Measurements from ENCODE around the gene KREMEN2. TPM values are rescaled to one million over a fixed set of nuclear protein-coding genes. Genes with fewer than 3 reads are reported as not detected.

KREMEN2 gene
- total and polyA plus RNA-seq, 2 experiments from 2014 or later, result 3.6 to 4.9 TPM

DNA sequence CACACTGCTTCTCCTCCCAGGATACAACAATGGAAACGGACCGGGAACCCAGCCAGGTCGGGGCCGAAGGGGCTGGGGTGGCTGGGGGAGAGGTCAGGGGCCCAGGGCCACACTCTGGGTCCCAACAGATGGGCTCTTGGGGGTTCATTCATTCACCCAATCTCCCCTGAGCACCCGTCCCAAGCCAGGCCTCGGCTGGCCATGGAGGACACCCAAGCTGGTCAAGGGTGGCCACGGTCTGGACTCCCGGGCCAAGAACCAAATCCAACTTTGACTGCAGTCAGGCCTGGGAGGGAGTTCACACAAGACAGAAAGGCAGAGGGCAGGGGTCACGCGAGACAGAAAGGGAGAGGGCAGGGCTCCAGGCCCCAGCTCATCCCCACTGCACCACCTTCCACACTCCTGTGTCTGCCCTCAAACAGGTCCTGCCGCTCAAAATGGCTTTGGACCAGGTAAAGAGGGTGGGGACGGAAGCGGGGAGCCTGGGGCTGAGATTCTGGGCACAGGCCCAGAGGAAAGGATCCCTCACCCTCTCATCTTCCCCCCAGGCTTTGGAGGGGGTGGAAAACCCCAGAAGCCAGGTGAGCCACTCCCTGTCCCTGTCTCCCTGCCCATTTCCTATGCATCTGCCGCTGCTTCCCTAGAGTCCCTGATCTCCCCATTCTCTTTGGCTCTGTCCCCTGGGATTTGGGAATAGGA, 28.5 kb downstream of the KREMEN2 start:
- 92% methylated on average over 13 of the region's 14 CpGs for WGBS (ENCODE audit: low lambda C conversion rate, missing lambda C conversion rate)
- Histone ChIP-seq H3K27me3 (no peaks in the 10 kb centered on the region), H3K4me3 (no peak overlapping the region), H3K4me2 (no peak overlapping the region), H4K20me1 (ENCODE audit: insufficient read depth, poor library complexity, severe bottlenecking) (no peaks in the 10 kb centered on the region), H3K9me3 (ENCODE audit: low read depth) (no peaks in the 10 kb centered on the region), H3K79me2 (no peaks in the 10 kb centered on the region), H3K27ac (no peak overlapping the region), H3K4me1 (ENCODE audit: insufficient read depth) (peaks cover 6% of the 10 kb centered on the region), H2AFZ (no peak overlapping the region), H3K9me2 (replicated peaks; ENCODE audit: insufficient read depth) (no peaks in the 10 kb centered on the region), H3K36me3 (replicated peaks; ENCODE audit: insufficient read depth, low read depth) (no peaks in the 10 kb centered on the region)
- TF ChIP-seq, protein P1, sequence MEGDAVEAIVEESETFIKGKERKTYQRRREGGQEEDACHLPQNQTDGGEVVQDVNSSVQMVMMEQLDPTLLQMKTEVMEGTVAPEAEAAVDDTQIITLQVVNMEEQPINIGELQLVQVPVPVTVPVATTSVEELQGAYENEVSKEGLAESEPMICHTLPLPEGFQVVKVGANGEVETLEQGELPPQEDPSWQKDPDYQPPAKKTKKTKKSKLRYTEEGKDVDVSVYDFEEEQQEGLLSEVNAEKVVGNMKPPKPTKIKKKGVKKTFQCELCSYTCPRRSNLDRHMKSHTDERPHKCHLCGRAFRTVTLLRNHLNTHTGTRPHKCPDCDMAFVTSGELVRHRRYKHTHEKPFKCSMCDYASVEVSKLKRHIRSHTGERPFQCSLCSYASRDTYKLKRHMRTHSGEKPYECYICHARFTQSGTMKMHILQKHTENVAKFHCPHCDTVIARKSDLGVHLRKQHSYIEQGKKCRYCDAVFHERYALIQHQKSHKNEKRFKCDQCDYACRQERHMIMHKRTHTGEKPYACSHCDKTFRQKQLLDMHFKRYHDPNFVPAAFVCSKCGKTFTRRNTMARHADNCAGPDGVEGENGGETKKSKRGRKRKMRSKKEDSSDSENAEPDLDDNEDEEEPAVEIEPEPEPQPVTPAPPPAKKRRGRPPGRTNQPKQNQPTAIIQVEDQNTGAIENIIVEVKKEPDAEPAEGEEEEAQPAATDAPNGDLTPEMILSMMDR (IDR thresholded peaks at IDR 0.05; ENCODE audit: poor library complexity), result no peak
- TF ChIP-seq EZH2 (IDR thresholded peaks at IDR 0.05; ENCODE audit: borderline replicate concordance) (no peak), EZH2phosphoT487 (IDR thresholded peaks at IDR 0.05; ENCODE audit: low read depth, severe bottlenecking, unreplicated experiment) (no peak)
- DNase-seq (ENCODE audit: low spot score), result no peak

DNA sequence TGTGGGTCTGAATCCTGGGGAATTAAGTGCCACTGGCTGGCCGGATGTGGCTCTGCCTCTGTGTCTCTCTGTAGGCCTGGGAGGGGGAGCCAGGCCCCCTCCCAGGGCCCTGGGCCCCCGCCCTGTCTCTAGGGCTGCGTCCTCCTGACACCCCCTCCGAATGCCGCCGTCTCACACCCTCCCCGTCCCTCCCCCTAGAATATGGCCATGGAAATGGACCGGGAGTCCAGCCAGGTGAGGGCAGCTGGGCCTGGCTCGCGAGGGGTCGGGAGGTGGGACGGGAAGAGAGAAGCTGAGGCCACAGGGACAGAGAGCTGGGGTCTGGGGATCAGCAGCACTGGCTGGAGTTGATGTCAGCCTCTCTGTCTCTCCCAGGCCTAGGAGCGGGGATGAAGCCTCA, 32.2 kb downstream of the KREMEN2 start:
- Histone ChIP-seq H3K4me2 (no peak overlapping the region), H3K9me3 (ENCODE audit: low read depth) (no peaks in the 10 kb centered on the region), H3K27ac (no peak overlapping the region), H2AFZ (no peak overlapping the region), H3K36me3 (replicated peaks; ENCODE audit: insufficient read depth, low read depth) (no peaks in the 10 kb centered on the region), H3K4me3 (no peak overlapping the region), H3K4me1 (ENCODE audit: insufficient read depth) (no peaks in the 10 kb centered on the region), H4K20me1 (ENCODE audit: insufficient read depth, poor library complexity, severe bottlenecking) (no peaks in the 10 kb centered on the region), H3K27me3 (no peaks in the 10 kb centered on the region), H3K9me2 (replicated peaks; ENCODE audit: insufficient read depth) (no peaks in the 10 kb centered on the region), H3K79me2 (no peaks in the 10 kb centered on the region)
- WGBS (ENCODE audit: low lambda C conversion rate, missing lambda C conversion rate), result 70% methylated on average over 3 of the region's 13 CpGs
- TF ChIP-seq EZH2phosphoT487 (IDR thresholded peaks at IDR 0.05; ENCODE audit: low read depth, severe bottlenecking, unreplicated experiment) (no peak), EZH2 (IDR thresholded peaks at IDR 0.05; ENCODE audit: borderline replicate concordance) (no peak)
- TF ChIP-seq, protein P1 (IDR thresholded peaks at IDR 0.05; ENCODE audit: poor library complexity), result no peak
- no peak for DNase-seq (ENCODE audit: low spot score)

DNA sequence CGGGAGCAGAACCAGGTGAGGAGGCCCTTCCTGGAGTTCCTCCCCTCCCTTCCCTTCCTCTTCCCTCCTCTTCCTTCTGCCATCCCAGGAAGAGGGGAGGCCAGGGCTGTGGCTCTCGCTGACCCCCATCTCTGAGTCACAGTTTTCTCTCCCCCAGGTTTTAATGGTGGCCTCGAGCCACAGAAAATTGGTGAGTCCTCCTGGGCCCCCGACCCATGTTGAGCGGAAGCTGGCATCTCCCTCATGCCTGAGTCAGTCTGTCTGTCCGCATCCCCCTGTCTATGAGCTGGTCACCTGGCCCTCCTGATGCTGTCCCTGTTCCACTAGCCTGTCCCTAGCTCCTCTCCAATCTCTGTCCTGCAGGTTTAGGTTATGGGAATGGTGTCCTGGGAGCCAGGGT, 35.9 kb downstream of the KREMEN2 start:
- no peaks in the 10 kb centered on the region for H3K79me2 ChIP-seq
- no peaks in the 10 kb centered on the region for H4K20me1 ChIP-seq (ENCODE audit: insufficient read depth, poor library complexity, severe bottlenecking)
- no peaks in the 10 kb centered on the region for H3K27me3 ChIP-seq
- no peaks in the 10 kb centered on the region for H3K9me3 ChIP-seq (ENCODE audit: low read depth)
- no peak for TF ChIP-seq EZH2phosphoT487 (IDR thresholded peaks at IDR 0.05; ENCODE audit: low read depth, severe bottlenecking, unreplicated experiment)
- TF ChIP-seq, protein P1 (IDR thresholded peaks at IDR 0.05; ENCODE audit: poor library complexity), result no peak
- no peak for TF ChIP-seq EZH2 (IDR thresholded peaks at IDR 0.05; ENCODE audit: borderline replicate concordance)
- H3K4me3 ChIP-seq, result no peak overlapping the region
- H2AFZ ChIP-seq, result no peak overlapping the region
- H3K4me2 ChIP-seq, result no peak overlapping the region
- no peaks in the 10 kb centered on the region for H3K36me3 ChIP-seq (replicated peaks; ENCODE audit: insufficient read depth, low read depth)
- no peaks in the 10 kb centered on the region for H3K4me1 ChIP-seq (ENCODE audit: insufficient read depth)
- no peak for DNase-seq (ENCODE audit: low spot score)
- no peak overlapping the region for H3K27ac ChIP-seq
- H3K9me2 ChIP-seq (replicated peaks; ENCODE audit: insufficient read depth), result no peaks in the 10 kb centered on the region
- WGBS (ENCODE audit: low lambda C conversion rate, missing lambda C conversion rate), result 97% methylated on average over 6 of the region's 6 CpGs
